ENCODE data around the gene CYFIP2.

GRCh38 chr5:157258450-157258849 is 7.5 kb upstream of the CYFIP2 start:
- TF ChIP-seq CTCF (IDR thresholded peaks at IDR 0.05), result no peak
- no peak for TF ChIP-seq POLR2A (IDR thresholded peaks at IDR 0.05)
